Activated naive CD4-positive, alpha-beta T cell treated with anti-CD3 and anti-CD28 coated beads, Interleukin-2, amount 50 U/mL, for 72 hours (primary cell): ENCODE results near the gene FXN. TPM values are rescaled to one million over a fixed set of nuclear protein-coding genes. Genes with fewer than 3 reads are reported as not detected.
"Not testable (repeated sequence)": the region's sequence is repeated elsewhere in the genome, so short reads cannot be mapped to it uniquely, and the experiment has no call there.

Experiments used
- ATAC-seq, 2 donors: fragments of 150-1000 bp; cut with Tn5 transposase; 2 replicates each; pipeline ENCODE4 v1.10.0; 2021; ENCODE audit warnings: mild to moderate bottlenecking in 2 of 2, moderate library complexity in 2 of 2
- DNase-seq, 2 donors: peaks; one replicate each; pipeline ENCODE4 v3.0.0; 2021 to 2022; ENCODE audit warnings: low spot score in 2 of 2
- H3K27ac Mint-ChIP-seq, 2 donors: one replicate each; pipeline ENCODE4 v1.8.0; 2022; ENCODE audit warnings: mild to moderate bottlenecking in 2 of 2, mixed read lengths in 2 of 2
- H3K36me3 Mint-ChIP-seq, 2 donors: one replicate each; pipeline ENCODE4 v1.8.0; 2022; ENCODE audit warnings: mixed read lengths in 2 of 2
- H3K9me3 Mint-ChIP-seq, 2 donors: one replicate each; pipeline ENCODE4 v1.8.0; 2022; ENCODE audit warnings: mixed read lengths in 2 of 2
- total RNA-seq, 2 donors: library from RNA; stranded (reverse); gene quantifications; one replicate each; pipeline ENCODE4 v1.2.3, GENCODE V29; 2022

FXN gene
- 10 to 100 TPM in 1 of 2 donors, 1 to 10 TPM in 1; 7.0 to 22.9 TPM for total RNA-seq

DNA sequence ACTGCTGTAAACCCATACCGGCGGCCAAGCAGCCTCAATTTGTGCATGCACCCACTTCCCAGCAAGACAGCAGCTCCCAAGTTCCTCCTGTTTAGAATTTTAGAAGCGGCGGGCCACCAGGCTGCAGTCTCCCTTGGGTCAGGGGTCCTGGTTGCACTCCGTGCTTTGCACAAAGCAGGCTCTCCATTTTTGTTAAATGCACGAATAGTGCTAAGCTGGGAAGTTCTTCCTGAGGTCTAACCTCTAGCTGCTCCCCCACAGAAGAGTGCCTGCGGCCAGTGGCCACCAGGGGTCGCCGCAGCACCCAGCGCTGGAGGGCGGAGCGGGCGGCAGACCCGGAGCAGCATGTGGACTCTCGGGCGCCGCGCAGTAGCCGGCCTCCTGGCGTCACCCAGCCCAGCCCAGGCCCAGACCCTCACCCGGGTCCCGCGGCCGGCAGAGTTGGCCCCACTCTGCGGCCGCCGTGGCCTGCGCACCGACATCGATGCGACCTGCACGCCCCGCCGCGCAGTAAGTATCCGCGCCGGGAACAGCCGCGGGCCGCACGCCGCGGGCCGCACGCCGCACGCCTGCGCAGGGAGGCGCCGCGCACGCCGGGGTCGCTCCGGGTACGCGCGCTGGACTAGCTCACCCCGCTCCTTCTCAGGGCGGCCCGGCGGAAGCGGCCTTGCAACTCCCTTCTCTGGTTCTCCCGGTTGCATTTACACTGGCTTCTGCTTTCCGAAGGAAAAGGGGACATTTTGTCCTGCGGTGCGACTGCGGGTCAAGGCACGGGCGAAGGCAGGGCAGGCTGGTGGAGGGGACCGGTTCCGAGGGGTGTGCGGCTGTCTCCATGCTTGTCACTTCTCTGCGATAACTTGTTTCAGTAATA, at the start of gene FXN:
Gene FXN, plus strand, starts transcription at position 315 of the 871 bp plus-strand sequence. Its CDS starts 31 bp downstream, at position 346.
- DNase-seq = peak; percentile 85 to 92
- H3K9me3 Mint-ChIP-seq = no peaks in the 10 kb centered on the region
- H3K27ac Mint-ChIP-seq = peak within 1 kb of the TSS; percentile 85 to 95
- ATAC-seq = peak; percentile 94 to 96
- peaks cover 9% of the 10 kb centered on the region in 2 donors for H3K36me3 Mint-ChIP-seq

DNA sequence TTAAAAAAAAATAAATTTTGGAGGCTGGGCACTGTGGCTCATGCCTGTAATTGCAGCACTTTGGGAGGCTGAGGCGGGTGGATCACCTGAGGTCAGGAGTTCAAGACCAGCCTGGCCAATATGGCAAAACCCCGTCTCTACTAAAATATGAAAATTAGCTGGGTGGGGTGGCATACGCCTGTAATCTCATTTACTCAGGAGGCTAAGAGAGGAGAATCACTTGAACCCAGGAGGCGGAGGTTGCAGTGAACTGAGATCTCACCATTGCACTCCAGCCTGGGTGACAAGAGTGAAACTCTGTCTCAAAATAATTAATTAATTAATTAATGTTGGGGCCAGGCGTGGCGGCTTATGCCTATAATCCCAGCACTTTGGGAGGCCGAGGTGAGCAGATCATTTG, 48.6 kb upstream of the FXN start:
- not testable (repeated sequence) for ATAC-seq, H3K36me3 Mint-ChIP-seq, H3K9me3 Mint-ChIP-seq, H3K27ac Mint-ChIP-seq, DNase-seq

DNA sequence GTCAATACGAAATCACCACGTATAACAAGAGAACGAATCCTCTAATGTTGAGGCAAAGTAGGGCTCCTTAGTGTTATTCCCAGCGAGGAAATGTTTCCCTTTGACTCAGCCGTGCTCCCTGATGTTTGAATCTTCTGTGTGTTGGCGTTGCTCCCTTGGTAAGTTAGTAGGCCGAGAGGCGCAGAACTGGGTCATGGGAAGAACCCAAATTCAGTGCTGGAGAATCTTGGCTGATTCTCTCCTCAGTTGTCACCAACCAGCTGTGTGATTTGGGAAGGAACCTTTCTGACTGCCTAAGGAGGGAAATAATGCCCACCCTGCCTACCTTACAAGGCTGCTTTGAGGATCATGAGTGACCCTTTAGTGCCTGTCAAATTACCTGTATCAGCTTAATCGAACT, 44.1 kb upstream of the FXN start:
- Mint-ChIP-seq H3K9me3 (no peaks in the 10 kb centered on the region), H3K36me3 (peaks cover 0 to 5% of the 10 kb centered on the region in 2 donors), H3K27ac (no peak overlapping the region)
- DNase-seq (no peak), ATAC-seq (no peak)

- no peak for DNase-seq
- H3K27ac Mint-ChIP-seq = peak overlapping the region in 1 of 2 donors; percentile 76
- peaks cover 0 to 12% of the 10 kb centered on the region in 2 donors for H3K36me3 Mint-ChIP-seq
- H3K9me3 Mint-ChIP-seq = no peaks in the 10 kb centered on the region
- no peak for ATAC-seq
Observed at GRCh38 chr9:68995776-68996175, 39.8 kb upstream of the FXN start.

- Mint-ChIP-seq H3K36me3 (peaks cover 0 to 12% of the 10 kb centered on the region in 2 donors), H3K9me3 (no peaks in the 10 kb centered on the region)
Observed at GRCh38 chr9:68996462-68996861, 39.1 kb upstream of the FXN start.

DNA sequence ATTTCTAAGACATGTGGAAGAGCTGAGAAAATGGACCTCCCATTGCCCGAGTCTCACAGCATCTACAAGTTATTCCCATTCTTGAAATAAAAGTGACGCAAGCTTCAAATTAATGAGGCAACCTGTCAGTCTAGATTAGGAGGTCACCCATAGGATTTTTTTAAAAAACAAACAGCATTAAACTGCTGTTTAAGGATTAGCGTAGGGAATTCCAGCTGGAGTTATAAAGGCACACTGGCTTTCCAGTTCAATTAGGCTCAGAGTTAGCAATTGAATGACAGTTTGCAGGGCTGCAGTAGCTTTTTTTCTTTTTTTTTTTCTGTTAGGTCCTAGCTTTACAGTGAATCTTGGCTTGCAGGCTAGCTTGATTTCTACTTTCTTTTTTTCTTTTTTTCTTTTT, 37.9 kb upstream of the FXN start:
- H3K9me3 Mint-ChIP-seq = no peaks in the 10 kb centered on the region
- ATAC-seq (no peak), DNase-seq (no peak)
- no peak overlapping the region for H3K27ac Mint-ChIP-seq
- peaks cover 0 to 12% of the 10 kb centered on the region in 2 donors for H3K36me3 Mint-ChIP-seq

More at GRCh38 chr9:68996462-68996861, 39.1 kb upstream of the FXN start:
- H3K27ac Mint-ChIP-seq = peak overlapping the region; percentile 47 to 76
- no peak for DNase-seq
- no peak for ATAC-seq

GRCh38 chr9:68998385-68998784, 37.2 kb upstream of the FXN start:
- DNase-seq (no peak), ATAC-seq (no peak)
- no peaks in the 10 kb centered on the region for H3K9me3 Mint-ChIP-seq
- H3K36me3 Mint-ChIP-seq = peaks cover 0 to 12% of the 10 kb centered on the region in 2 donors
- H3K27ac Mint-ChIP-seq = no peak overlapping the region

DNA sequence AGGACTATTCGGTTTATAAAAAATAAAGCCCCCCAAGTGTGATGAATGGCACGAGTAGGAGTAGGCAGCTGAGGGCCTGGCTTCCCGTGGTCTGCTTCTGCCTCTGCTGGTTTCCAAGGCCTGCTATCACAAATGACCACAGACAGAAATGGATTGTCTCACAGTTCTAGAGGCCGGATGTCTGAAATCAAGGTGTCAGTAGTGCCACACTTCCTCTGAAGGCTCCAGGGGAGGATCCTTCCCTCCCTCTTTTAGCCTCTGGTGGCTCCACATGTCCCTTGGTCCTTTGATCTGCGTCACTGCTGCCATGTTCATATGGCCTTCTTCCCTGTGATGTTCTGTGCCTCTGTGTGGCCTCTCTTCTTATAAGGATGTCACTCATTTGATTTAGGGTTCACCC, 36.7 kb upstream of the FXN start:
- no peaks in the 10 kb centered on the region for H3K9me3 Mint-ChIP-seq
- H3K36me3 Mint-ChIP-seq = peaks cover 0 to 12% of the 10 kb centered on the region in 2 donors
- H3K27ac Mint-ChIP-seq = peak overlapping the region in 1 of 2 donors; percentile 36
- ATAC-seq (peak; percentile 18 to 30), DNase-seq (no peak)

DNA sequence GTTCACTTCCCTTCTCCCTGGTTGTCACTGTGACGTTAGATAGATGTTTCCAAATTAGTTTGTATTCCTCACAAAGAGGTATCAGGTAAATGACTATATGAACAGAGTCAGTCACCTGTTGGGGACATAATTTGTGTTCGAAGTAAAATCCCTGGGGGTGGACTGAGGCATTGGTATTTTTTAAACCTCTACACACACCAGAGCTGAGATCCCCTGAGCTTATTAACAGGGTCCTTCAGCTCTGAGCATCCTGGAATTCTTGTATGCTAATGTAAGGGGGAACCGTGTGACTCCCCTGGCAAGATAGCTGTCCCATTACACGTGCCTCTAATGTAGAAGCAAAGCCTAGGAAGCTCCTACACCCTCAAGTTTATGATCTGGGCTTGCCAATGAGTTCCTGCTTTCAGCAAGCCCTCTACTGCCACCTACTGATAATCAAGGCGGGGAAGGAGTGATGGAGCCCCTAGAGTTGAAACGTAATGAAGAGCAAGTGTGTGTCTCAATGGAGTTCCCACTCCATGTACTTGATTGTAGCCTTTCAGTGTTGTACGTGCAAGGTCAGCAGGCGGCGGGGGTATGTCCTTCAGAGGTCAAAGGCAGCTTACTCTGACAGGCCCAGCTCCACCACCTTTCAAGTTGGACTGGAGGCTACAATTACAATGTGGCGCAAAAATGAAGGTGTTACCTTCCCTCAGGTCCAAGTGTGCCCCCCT, 36.0 kb upstream of the FXN start:
- peak in 1 of 2 donors; percentile 70 for DNase-seq
- H3K36me3 Mint-ChIP-seq = peaks cover 0 to 12% of the 10 kb centered on the region in 2 donors
- H3K27ac Mint-ChIP-seq = peak overlapping the region in 1 of 2 donors; percentile 36
- no peaks in the 10 kb centered on the region for H3K9me3 Mint-ChIP-seq
- peak; percentile 93 for ATAC-seq

- Mint-ChIP-seq H3K9me3 (no peaks in the 10 kb centered on the region), H3K27ac (peak overlapping the region in 1 of 2 donors; percentile 46), H3K36me3 (peaks cover 0 to 3% of the 10 kb centered on the region in 2 donors)
- DNase-seq (no peak), ATAC-seq (no peak)
Observed at GRCh38 chr9:69001921-69002320, 33.6 kb upstream of the FXN start.

- DNase-seq (no peak), ATAC-seq (no peak)
- Mint-ChIP-seq H3K27ac (no peak overlapping the region), H3K36me3 (no peaks in the 10 kb centered on the region), H3K9me3 (no peaks in the 10 kb centered on the region)
Observed at GRCh38 chr9:69003051-69003450, 32.5 kb upstream of the FXN start.

GRCh38 chr9:69004836-69005235, 30.7 kb upstream of the FXN start:
- Mint-ChIP-seq H3K27ac (no peak overlapping the region), H3K9me3 (no peaks in the 10 kb centered on the region), H3K36me3 (no peaks in the 10 kb centered on the region)
- ATAC-seq = no peak
- no peak for DNase-seq

DNA sequence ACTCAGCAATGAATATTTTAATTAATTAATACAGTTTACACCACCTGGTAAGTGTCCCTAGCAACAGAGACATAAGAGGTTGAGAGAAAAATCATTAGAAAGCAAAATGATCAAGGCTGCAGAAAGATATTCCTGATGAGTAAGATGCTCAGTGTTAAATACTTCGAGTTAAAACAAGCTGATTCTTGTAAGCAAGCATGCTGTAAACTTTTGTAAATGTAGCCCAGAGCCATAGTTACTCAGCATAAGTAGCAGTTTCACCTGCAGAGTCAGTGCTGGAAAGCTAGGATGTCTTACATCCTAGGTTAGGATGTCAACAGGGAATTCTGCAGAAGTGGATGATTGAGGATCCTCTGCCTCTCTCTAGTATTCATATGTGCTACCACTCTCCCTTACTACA, 25.8 kb upstream of the FXN start:
- DNase-seq (no peak), ATAC-seq (no peak)

GRCh38 chr9:69012696-69013381, 22.7 kb upstream of the FXN start:
- Mint-ChIP-seq H3K27ac (peak overlapping the region in 1 of 2 donors; percentile 74), H3K36me3 (no peaks in the 10 kb centered on the region), H3K9me3 (no peaks in the 10 kb centered on the region)
- DNase-seq (no peak), ATAC-seq (no peak)

More for the DNA sequence above, 25.8 kb upstream of the FXN start:
- H3K9me3 Mint-ChIP-seq = no peaks in the 10 kb centered on the region
- H3K36me3 Mint-ChIP-seq = no peaks in the 10 kb centered on the region
- H3K27ac Mint-ChIP-seq = no peak overlapping the region

GRCh38 chr9:69013382-69013727, 22.2 kb upstream of the FXN start:
- no peak for DNase-seq
- Mint-ChIP-seq H3K9me3 (no peaks in the 10 kb centered on the region), H3K27ac (no peak overlapping the region), H3K36me3 (no peaks in the 10 kb centered on the region)
- no peak for ATAC-seq

DNA sequence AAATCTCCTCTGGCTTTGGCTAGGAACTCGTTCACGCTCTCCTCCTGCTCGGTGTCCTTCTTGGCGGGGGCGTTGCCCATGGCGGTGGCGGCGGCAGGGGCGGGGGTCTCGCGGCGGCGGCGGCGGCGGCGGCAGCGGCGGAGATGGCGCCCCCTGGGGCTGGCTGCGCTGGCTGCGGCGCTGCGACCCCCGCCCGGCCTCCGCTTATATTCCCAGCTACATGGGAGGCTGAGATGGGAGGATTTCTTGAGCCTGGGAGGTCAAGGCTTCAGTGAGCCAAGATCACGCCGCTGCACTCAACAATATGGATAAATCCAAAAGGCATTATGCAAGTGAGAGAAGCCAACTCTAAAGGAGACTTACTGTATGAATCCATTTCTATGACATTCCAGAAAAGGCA, 21.5 kb upstream of the FXN start, which contains the start of gene PRKACG:
Gene PRKACG, minus strand, starts transcription at position 101 of the 400 bp plus-strand sequence. Its CDS starts 21 bp downstream, at position 80.
- DNase-seq (no peak), ATAC-seq (no peak)
- no peaks in the 10 kb centered on the region for H3K36me3 Mint-ChIP-seq
- H3K9me3 Mint-ChIP-seq = no peaks in the 10 kb centered on the region
- H3K27ac Mint-ChIP-seq = peak within 1 kb of the TSS in 1 of 2 donors; percentile 74
